Natural killer cell treated with Interleukin-12 subunit alpha and Interleukin-12 subunit beta and Interleukin-15 and Interleukin-18, amount 100 ng/mL, for 72 hours (primary cell): Measurements from ENCODE around the gene UVSSA. TPM values are rescaled to one million over a fixed set of nuclear protein-coding genes. Genes with fewer than 3 reads are reported as not detected.
"Not testable (repeated sequence)": the region's sequence is repeated elsewhere in the genome, so short reads cannot be mapped to it uniquely, and the experiment has no call there.

Experiments used
- ATAC-seq, 2 donors: fragments of 150-1000 bp; cut with Tn5 transposase in 1 of 2; sonication (Bioruptor Pico), chemical (Tn5 transposase) in 1 of 2; 2 replicates each; pipeline ENCODE4 v1.10.0; 2021
- DNase-seq: peaks from one replicate; pipeline ENCODE4 v3.0.0; 2022; ENCODE audit warnings: low spot score
- H3K27ac Mint-ChIP-seq, 2 donors: 1 replicate in 1 of 2; 2 replicates in 1 of 2; pipeline ENCODE4 v1.8.0; 2022; ENCODE audit warnings: mixed read lengths in 2 of 2, mild to moderate bottlenecking in 1 of 2, moderate library complexity in 1 of 2
- H3K27me3 Mint-ChIP-seq, 2 donors: 1 replicate in 1 of 2; 2 replicates in 1 of 2; pipeline ENCODE4 v1.8.0; 2022; ENCODE audit warnings: mixed read lengths in 2 of 2
- H3K36me3 Mint-ChIP-seq: one replicate; pipeline ENCODE4 v1.8.0; 2022; ENCODE audit warnings: mixed read lengths
- H3K4me1 Mint-ChIP-seq, 2 donors: 1 replicate in 1 of 2; 2 replicates in 1 of 2; pipeline ENCODE4 v1.8.0; 2022; ENCODE audit warnings: low read depth in 2 of 2, mixed read lengths in 2 of 2, mild to moderate bottlenecking in 1 of 2
- H3K4me3 Mint-ChIP-seq: one replicate; pipeline ENCODE4 v1.8.0; 2022; ENCODE audit warnings: mixed read lengths
- H3K9me3 Mint-ChIP-seq: 2 replicates; pipeline ENCODE4 v1.8.0; 2022; ENCODE audit warnings: mixed read lengths
- total RNA-seq, 2 donors: library from RNA; stranded (reverse); gene quantifications; one replicate each; pipeline ENCODE4 v1.2.3, GENCODE V29; 2022

The UVSSA gene
- total RNA-seq, 2 donors from 2014 or later: 19.6 to 25.1 TPM

DNA sequence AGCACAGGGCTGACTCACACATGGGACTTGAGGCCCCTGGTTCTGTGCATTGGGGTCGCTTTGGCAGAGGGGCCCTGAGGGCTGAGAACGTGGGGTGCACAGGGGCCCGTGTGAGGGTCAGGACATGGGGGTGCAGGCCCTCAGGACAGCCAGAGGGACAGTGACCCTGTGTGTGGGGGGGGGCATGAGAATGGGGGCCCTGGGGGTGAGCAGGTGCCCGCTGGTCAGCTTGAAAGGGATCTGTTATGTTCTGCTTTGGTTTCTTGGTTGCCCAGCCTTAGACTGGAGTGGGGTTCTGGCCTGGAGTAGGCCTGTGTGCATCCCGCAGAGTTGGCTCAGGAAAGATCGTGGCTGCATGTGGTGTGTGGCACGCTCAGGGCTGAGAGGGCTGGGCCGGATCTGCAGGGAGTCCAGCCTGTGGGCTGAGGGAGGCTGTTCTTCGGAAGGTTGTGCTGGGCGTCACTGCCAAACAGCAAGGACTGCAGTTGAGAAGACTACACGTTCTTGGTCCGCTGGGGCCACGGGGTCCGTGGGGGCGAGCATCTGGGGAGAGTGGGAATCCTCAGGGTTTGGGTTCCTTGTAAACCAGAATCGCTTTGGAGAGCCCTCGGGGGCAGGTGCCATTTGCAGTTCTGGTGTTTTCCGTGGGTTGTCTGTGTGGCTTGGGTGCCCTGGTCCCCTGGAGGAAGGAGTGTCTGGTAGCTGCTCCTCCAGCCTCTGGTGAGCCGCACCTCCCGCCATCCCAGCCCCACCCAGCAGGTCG is 15.2 kb upstream of the UVSSA start:
- peak overlapping the region; percentile 25 for H3K4me3 Mint-ChIP-seq
- ATAC-seq (no peak), DNase-seq (no peak)
- H3K36me3 Mint-ChIP-seq: peaks cover 12% of the 10 kb centered on the region
- H3K27ac Mint-ChIP-seq: peak overlapping the region; percentile 30 to 77
- H3K27me3 Mint-ChIP-seq: no peaks in the 10 kb centered on the region
- peaks cover 33 to 34% of the 10 kb centered on the region in 2 donors for H3K4me1 Mint-ChIP-seq
- H3K9me3 Mint-ChIP-seq: peaks cover 9% of the 10 kb centered on the region

DNA sequence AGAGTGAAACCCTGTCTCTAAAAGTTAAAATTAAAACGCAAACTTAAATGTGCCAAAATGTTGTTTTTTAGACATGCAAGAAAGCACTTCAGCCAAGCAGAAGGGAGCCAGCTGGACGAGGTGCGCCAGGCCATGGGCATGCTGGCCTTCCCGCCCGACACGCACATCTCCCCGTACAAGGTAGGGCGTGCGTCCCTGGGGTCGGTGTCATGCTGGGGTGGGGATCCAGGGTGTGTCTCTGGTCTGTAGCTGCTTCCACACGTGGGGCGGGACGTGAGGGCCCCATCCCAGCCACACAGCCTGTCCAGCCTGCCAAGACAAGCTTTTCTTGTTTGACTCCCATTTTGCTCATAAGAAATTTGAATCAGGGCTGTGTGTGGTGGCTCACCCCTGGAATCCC is 14.3 kb upstream of the UVSSA start:
- no peak overlapping the region for H3K4me3 Mint-ChIP-seq
- DNase-seq (no peak), ATAC-seq (no peak)
- no peak overlapping the region for H3K27ac Mint-ChIP-seq
- peaks cover 20% of the 10 kb centered on the region for H3K36me3 Mint-ChIP-seq
- H3K27me3 Mint-ChIP-seq: no peaks in the 10 kb centered on the region
- peaks cover 9% of the 10 kb centered on the region for H3K9me3 Mint-ChIP-seq
- H3K4me1 Mint-ChIP-seq: peaks cover 41% of the 10 kb centered on the region in 2 donors

DNA sequence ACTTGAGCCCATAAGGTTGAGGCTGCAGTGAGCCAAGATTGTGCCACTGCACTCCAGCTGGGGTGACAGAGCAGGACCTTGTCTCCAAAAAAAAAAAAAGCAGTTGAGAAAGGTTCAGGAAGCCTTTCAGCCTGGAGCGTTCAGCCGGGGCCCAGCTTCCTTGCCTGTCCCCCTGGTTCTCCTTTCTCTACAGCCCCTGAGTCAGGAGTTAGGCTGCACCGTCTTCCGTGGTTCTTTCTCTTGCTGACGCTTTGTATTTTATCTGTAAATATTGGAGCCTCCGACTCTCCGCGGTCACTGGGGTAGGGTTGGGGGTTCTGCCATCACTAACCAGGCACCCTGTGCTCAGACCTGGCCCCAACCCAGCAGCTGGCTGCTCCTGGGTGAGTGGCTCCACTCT is 13.8 kb upstream of the UVSSA start:
- H3K4me3 Mint-ChIP-seq: no peak overlapping the region
- H3K27me3 Mint-ChIP-seq: no peaks in the 10 kb centered on the region
- no peak for DNase-seq
- no peak overlapping the region for H3K27ac Mint-ChIP-seq
- H3K4me1 Mint-ChIP-seq: peaks cover 43% of the 10 kb centered on the region in 2 donors
- ATAC-seq: no peak
- H3K9me3 Mint-ChIP-seq: peaks cover 9% of the 10 kb centered on the region
- H3K36me3 Mint-ChIP-seq: peaks cover 22% of the 10 kb centered on the region

DNA sequence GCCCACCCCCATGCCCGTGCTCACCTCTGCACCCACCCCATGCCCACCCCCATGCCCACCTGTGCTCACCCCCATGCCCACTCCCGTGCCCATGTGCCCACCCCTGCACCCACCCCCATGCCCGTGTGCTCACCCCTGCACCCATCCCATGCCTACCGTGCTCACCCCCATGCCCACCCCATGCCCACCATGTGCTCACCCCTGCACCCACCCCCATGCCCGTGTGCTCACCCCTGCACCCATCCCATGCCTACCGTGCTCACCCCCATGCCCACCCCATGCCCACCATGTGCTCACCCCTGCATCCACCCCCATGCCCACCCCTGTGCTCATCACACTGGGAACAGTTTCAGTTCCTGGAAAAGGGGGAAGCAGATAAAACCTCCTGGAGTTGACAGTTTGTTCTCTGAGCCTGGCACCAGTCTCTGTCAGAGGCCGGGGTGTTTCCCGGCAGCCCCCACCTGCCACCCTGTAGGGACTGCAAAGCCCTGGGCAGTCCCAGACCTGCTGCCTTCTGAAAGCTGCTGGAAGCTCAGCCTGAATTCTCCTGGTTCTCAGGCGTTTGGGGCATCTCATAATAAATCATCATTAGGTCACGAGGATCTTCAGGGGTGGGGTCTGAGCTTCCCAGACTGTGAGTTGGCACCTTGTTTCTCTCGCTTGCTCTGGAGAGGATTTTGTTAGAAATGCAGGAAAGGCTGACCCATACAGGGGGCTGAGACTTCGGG is 13.0 kb upstream of the UVSSA start:
- peaks cover 42 to 44% of the 10 kb centered on the region in 2 donors for H3K4me1 Mint-ChIP-seq

GRCh38 chr4:1334579-1334895 is 12.5 kb upstream of the UVSSA start:
- Mint-ChIP-seq H3K27ac (peak overlapping the region; percentile 79 to 93), H3K9me3 (peaks cover 9% of the 10 kb centered on the region), H3K27me3 (no peaks in the 10 kb centered on the region), H3K36me3 (peaks cover 26% of the 10 kb centered on the region), H3K4me3 (no peak overlapping the region), H3K4me1 (peaks cover 37 to 39% of the 10 kb centered on the region in 2 donors)
- DNase-seq (no peak), ATAC-seq (no peak)

More for the DNA sequence above, 13.0 kb upstream of the UVSSA start:
- Mint-ChIP-seq H3K36me3 (peaks cover 24% of the 10 kb centered on the region), H3K27ac (peak overlapping the region; percentile 79 to 93)
- ATAC-seq, H3K9me3 Mint-ChIP-seq, H3K4me3 Mint-ChIP-seq, H3K27me3 Mint-ChIP-seq, DNase-seq: not testable (repeated sequence)

DNA sequence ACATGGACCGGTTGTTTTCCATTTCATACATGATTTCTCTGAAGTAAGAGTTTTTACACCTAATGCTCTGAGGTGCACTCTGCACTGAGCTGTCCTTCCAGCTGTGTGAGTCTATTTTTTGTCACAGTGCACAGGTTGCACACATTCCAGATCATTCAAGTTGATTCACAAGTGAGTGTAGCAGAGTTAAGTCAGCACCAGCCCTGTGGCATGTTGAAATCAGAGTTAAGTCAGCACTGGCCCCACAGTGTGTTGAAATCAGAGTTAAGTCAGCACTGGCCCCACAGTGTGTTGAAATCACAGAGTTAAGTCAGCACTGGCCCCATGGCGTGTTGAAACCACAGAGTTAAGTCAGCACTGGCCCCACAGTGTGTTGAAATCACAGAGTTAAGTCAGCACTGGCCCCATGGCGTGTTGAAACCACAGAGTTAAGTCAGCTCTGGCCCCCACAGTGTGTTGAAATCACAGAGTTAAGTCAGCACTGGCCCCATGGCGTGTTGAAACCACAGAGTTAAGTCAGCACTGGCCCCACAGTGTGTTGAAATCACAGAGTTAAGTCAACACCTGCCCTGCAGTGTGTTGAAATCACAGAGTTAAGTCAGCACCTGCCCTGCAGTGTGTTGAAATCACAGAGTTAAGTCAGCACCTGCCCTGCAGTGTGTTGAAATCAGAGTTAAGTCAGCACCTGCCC is 11.7 kb upstream of the UVSSA start:
- ATAC-seq: peak in 1 of 2 donors; percentile 73
- peaks cover 26% of the 10 kb centered on the region for H3K36me3 Mint-ChIP-seq
- peak overlapping the region; percentile 79 to 93 for H3K27ac Mint-ChIP-seq

DNA sequence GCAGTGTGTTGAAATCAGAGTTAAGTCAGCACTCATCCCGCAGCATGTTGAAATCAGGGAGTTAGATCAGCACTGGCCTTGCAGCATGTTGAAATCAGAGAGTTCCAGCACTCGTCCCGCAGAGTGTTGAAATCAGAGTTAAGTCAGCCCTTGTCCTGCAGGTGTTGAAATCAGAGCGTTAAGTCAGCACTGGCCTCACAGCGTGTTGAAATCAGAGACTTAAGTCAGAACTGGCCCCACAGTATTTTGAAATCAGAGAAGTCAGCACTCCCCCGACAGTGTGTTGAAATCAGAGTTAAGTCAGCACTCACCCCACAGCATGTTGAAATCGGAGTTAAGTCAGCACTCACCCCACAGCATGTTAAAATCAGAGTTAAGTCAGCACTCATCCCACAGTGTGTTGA is 10.9 kb upstream of the UVSSA start:
- ATAC-seq (peak in 1 of 2 donors; percentile 70), DNase-seq (no peak)
- peak overlapping the region; percentile 15 for H3K4me3 Mint-ChIP-seq
- peak overlapping the region; percentile 79 to 93 for H3K27ac Mint-ChIP-seq
- H3K4me1 Mint-ChIP-seq: peaks cover 26 to 33% of the 10 kb centered on the region in 2 donors
- H3K9me3 Mint-ChIP-seq: peaks cover 9% of the 10 kb centered on the region
- no peaks in the 10 kb centered on the region for H3K27me3 Mint-ChIP-seq
- H3K36me3 Mint-ChIP-seq: peaks cover 26% of the 10 kb centered on the region

More for the DNA sequence above, 11.7 kb upstream of the UVSSA start:
- DNase-seq, H3K9me3 Mint-ChIP-seq, H3K27me3 Mint-ChIP-seq: not testable (repeated sequence)
- Mint-ChIP-seq H3K4me1 (peaks cover 34 to 35% of the 10 kb centered on the region in 2 donors), H3K4me3 (peak overlapping the region; percentile 56)

DNA sequence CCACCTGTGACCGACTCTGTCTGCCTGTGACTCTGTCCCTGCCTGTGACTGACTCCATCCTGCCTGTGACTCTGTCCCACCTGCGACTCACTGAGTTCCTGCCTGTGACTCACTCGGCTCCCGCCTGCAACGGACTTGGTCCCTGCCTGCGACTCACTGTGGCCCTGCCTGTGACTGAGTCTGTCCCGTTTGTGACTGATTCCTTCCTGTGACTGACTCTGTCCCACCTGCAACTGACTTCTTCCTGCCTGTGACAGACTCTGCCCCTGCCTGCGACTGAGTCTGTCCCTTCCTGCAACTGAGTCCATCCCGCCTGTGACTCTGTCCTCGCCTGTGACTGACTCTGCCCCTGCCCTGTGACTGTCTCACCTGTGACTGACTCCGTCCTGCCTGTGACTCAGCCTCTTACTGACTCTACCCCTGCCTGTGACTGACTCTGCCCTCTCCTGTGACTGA is 9.6 kb upstream of the UVSSA start:
- peaks cover 26% of the 10 kb centered on the region for H3K36me3 Mint-ChIP-seq
- H3K9me3 Mint-ChIP-seq: peaks cover 9% of the 10 kb centered on the region
- H3K4me3 Mint-ChIP-seq: peak overlapping the region; percentile 39
- no peaks in the 10 kb centered on the region for H3K27me3 Mint-ChIP-seq
- ATAC-seq (peak in 1 of 2 donors; percentile 79), DNase-seq (no peak)
- H3K4me1 Mint-ChIP-seq: peaks cover 19 to 26% of the 10 kb centered on the region in 2 donors
- peak overlapping the region; percentile 77 to 93 for H3K27ac Mint-ChIP-seq

DNA sequence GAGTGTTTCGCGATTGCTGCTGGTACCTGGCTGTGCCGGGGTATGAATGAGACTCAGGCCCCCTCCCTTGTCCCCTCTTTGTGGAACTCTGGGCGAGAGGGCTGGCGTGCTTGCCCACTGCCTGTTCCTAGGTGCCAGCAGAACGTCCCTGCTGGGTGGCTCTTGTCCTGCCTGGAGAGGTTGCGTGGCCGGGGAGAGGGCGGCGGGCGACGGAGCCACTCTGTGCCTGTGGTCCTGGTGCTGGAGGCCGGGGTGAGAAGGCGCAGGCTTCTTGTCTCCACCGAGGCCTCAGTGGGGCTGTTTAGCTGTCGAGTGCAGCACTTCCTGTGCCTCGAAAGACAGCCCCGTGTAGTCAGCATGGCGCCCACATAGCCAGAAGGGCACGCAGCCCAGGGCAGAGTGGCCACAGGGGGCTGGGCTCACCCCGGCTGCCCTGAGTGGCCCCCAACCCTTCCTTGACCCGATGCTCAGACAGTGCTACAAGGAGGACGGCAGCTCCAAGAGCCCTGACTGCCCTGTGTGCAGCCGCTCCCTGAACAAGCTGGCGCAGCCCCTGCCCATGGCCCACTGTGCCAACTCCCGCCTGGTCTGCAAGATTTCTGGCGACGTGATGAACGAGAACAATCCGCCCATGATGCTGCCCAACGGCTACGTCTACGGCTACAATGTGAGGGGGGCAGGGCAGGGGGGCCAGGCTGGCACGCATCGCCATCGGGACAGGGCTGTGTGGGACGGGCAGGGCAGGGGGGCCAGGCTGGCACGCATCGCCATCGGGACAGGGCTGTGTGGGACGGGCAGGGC is 8.9 kb upstream of the UVSSA start:
- peaks cover 26% of the 10 kb centered on the region for H3K36me3 Mint-ChIP-seq
- peaks cover 19 to 26% of the 10 kb centered on the region in 2 donors for H3K4me1 Mint-ChIP-seq
- peak overlapping the region; percentile 77 to 93 for H3K27ac Mint-ChIP-seq
- DNase-seq: no peak
- ATAC-seq: no peak
- H3K9me3 Mint-ChIP-seq: peaks cover 9% of the 10 kb centered on the region
- H3K27me3 Mint-ChIP-seq: no peaks in the 10 kb centered on the region
- H3K4me3 Mint-ChIP-seq: peak overlapping the region; percentile 39

- peaks cover 9% of the 10 kb centered on the region for H3K9me3 Mint-ChIP-seq
- H3K36me3 Mint-ChIP-seq: peaks cover 26% of the 10 kb centered on the region
- no peak for ATAC-seq
- no peak for DNase-seq
- peaks cover 19 to 26% of the 10 kb centered on the region in 2 donors for H3K4me1 Mint-ChIP-seq
- no peak overlapping the region for H3K4me3 Mint-ChIP-seq
- H3K27ac Mint-ChIP-seq: peak overlapping the region in 1 of 2 donors; percentile 69
- H3K27me3 Mint-ChIP-seq: no peaks in the 10 kb centered on the region
These were observed 8.1 kb upstream of the UVSSA start for GRCh38 chr4:1338752-1339414.

- Mint-ChIP-seq H3K4me3 (no peak overlapping the region), H3K27me3 (no peaks in the 10 kb centered on the region), H3K9me3 (peaks cover 9% of the 10 kb centered on the region), H3K4me1 (peaks cover 20 to 28% of the 10 kb centered on the region in 2 donors), H3K27ac (no peak overlapping the region), H3K36me3 (peaks cover 26% of the 10 kb centered on the region)
- ATAC-seq (no peak), DNase-seq (no peak)
These were observed 7.5 kb upstream of the UVSSA start for GRCh38 chr4:1339489-1339888.

DNA sequence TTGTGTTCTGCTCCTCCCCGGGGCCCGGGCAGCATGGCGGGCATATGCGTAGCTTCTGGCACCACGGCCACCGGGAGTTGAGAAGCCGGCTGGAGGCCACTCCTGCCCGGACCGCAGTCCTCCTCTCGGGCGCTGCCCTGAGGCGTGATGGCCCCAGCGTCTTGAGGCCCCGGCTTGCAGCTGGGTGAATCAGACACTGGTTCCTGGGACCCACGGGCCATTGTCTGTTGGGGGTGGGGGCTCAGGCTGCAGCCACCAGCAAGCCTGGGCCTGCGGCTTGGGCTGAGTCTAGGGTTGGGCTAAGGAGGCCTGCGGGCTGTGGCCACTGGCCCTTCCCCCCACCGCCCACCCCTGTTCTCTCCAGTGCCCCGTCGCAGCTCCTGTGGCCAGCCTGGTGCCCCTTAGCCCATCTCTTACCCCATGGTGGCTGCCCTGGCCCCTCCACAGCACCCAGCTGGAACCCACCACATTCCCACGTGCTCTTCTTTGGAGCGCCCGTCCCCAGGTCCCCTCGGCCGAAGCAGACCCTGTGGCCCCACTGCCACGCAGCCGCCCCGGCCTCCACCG is 6.7 kb upstream of the UVSSA start:
- Mint-ChIP-seq H3K36me3 (peaks cover 20% of the 10 kb centered on the region), H3K27me3 (no peaks in the 10 kb centered on the region), H3K9me3 (peaks cover 4% of the 10 kb centered on the region), H3K27ac (no peak overlapping the region), H3K4me1 (peaks cover 20 to 28% of the 10 kb centered on the region in 2 donors), H3K4me3 (no peak overlapping the region)
- no peak for DNase-seq
- ATAC-seq: no peak
